Type B pancreatic cell (in vitro differentiated cells): Measurements from ENCODE around the gene KIAA0232. TPM values are rescaled to one million over a fixed set of nuclear protein-coding genes. Genes with fewer than 3 reads are reported as not detected.

Experiments used
- DNase-seq: peaks from one replicate; pipeline ENCODE4 v3.0.0; 2021; ENCODE audit warnings: mixed read lengths; ENCODE audit not compliant: unreplicated experiment; ENCODE audit errors: extremely low spot score
- H3K27ac Mint-ChIP-seq: 2 replicates; pipeline ENCODE4 v1.8.0; 2021; ENCODE audit warnings: mild to moderate bottlenecking, mixed read lengths
- H3K27me3 Mint-ChIP-seq: 2 replicates; pipeline ENCODE4 v1.8.0; 2021; ENCODE audit warnings: mixed read lengths
- H3K36me3 Mint-ChIP-seq: 2 replicates; pipeline ENCODE4 v1.8.0; 2021; ENCODE audit warnings: mixed read lengths
- H3K4me1 Mint-ChIP-seq: one replicate; pipeline ENCODE4 v1.8.0; 2021; ENCODE audit warnings: mixed read lengths; ENCODE audit not compliant: unreplicated experiment
- H3K4me3 Mint-ChIP-seq: 2 replicates; pipeline ENCODE4 v1.8.0; 2021; ENCODE audit warnings: mild to moderate bottlenecking, mixed read lengths
- H3K9me3 Mint-ChIP-seq: 2 replicates; pipeline ENCODE4 v1.8.0; 2021; ENCODE audit warnings: mixed read lengths
- total RNA-seq: library from RNA; stranded (reverse); gene quantifications from 2 replicates; pipeline ENCODE4 v1.2.1, GENCODE V29; 2021; ENCODE audit warnings: low replicate concordance
- TF ChIP-seq, protein P1 (sequence below): fragments of 200-600 bp; sonication (generic); conservative IDR thresholded peaks from 2 replicates; pipeline ENCODE4 v1.5.0; 2021; ENCODE audit warnings: antibody characterized with exemption, mild to moderate bottlenecking

Gene KIAA0232
- total RNA-seq, 1 donor from 2014 or later: 35.9 TPM

GRCh38 chr4:6781113-6781512, 1.4 kb upstream of the KIAA0232 start:
- Mint-ChIP-seq H3K4me3 (peak overlapping the region; percentile 82), H3K9me3 (no peaks in the 10 kb centered on the region), H3K27me3 (peaks cover 37% of the 10 kb centered on the region), H3K27ac (peak overlapping the region; percentile 52), H3K4me1 (peaks cover 28% of the 10 kb centered on the region), H3K36me3 (peaks cover 5% of the 10 kb centered on the region)
- TF ChIP-seq, protein P1, sequence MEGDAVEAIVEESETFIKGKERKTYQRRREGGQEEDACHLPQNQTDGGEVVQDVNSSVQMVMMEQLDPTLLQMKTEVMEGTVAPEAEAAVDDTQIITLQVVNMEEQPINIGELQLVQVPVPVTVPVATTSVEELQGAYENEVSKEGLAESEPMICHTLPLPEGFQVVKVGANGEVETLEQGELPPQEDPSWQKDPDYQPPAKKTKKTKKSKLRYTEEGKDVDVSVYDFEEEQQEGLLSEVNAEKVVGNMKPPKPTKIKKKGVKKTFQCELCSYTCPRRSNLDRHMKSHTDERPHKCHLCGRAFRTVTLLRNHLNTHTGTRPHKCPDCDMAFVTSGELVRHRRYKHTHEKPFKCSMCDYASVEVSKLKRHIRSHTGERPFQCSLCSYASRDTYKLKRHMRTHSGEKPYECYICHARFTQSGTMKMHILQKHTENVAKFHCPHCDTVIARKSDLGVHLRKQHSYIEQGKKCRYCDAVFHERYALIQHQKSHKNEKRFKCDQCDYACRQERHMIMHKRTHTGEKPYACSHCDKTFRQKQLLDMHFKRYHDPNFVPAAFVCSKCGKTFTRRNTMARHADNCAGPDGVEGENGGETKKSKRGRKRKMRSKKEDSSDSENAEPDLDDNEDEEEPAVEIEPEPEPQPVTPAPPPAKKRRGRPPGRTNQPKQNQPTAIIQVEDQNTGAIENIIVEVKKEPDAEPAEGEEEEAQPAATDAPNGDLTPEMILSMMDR: no peak
- DNase-seq: no peak

DNA sequence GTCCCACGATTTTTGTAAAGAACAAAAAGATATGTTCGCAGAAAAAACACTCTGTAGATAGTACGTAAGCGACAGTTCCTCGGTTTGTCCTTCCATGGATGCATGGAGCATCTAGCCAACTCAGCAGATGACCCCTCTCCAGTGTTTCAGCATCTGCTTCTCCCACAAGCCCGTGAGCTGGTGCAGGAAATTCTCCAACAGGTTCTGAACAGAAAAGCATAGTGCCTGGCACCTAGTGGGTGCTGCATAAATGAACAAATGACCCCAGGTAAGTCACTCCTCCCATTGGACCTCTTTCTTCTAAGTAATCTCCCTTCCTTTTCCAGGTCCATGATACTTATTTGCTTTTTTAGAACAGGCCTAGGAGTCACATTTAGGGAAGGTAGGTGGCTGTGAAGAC, 966 bp upstream of the KIAA0232 start:
- peaks cover 5% of the 10 kb centered on the region for H3K36me3 Mint-ChIP-seq
- H3K9me3 Mint-ChIP-seq: no peaks in the 10 kb centered on the region
- no peak for DNase-seq
- H3K27ac Mint-ChIP-seq: peak overlapping the region; percentile 52
- H3K4me3 Mint-ChIP-seq: peak overlapping the region; percentile 82
- H3K27me3 Mint-ChIP-seq: peaks cover 34% of the 10 kb centered on the region
- TF ChIP-seq, protein P1: no peak
- peaks cover 28% of the 10 kb centered on the region for H3K4me1 Mint-ChIP-seq

- peaks cover 34% of the 10 kb centered on the region for H3K4me1 Mint-ChIP-seq
- TF ChIP-seq, protein P1: no peak
- peaks cover 11% of the 10 kb centered on the region for H3K36me3 Mint-ChIP-seq
- peaks cover 27% of the 10 kb centered on the region for H3K27me3 Mint-ChIP-seq
- H3K9me3 Mint-ChIP-seq: no peaks in the 10 kb centered on the region
- no peak overlapping the region for H3K4me3 Mint-ChIP-seq
- DNase-seq: peak; percentile 69
- H3K27ac Mint-ChIP-seq: no peak overlapping the region
Observed at GRCh38 chr4:6782846-6783110, 251 bp downstream of the KIAA0232 start.

GRCh38 chr4:6783111-6783981, 819 bp downstream of the KIAA0232 start:
- TF ChIP-seq, protein P1: no peak
- DNase-seq: peak; percentile 94
- peak overlapping the region; percentile 91 for H3K4me3 Mint-ChIP-seq
- no peaks in the 10 kb centered on the region for H3K9me3 Mint-ChIP-seq
- H3K4me1 Mint-ChIP-seq: peaks cover 40% of the 10 kb centered on the region
- peak overlapping the region; percentile 81 for H3K27ac Mint-ChIP-seq
- H3K27me3 Mint-ChIP-seq: peaks cover 22% of the 10 kb centered on the region
- H3K36me3 Mint-ChIP-seq: peaks cover 14% of the 10 kb centered on the region

DNA sequence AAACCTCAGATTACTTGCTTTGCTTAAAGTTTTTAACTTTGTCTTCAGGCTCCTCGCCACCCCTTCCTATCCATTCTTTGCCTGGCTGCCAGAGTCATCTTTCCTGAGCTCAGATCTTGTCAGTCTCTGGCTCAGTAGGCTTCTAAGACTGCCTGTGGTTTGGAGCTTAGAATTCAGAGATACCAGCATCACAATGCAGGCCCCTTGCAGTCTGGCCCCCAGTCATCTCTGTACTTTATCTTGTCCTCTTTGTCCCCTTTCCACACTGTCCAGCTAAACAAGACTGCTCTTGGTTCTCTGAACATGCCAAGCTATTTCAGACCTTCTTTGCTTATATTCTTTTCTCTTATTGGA, 3.0 kb downstream of the KIAA0232 start:
- Mint-ChIP-seq H3K4me3 (peak overlapping the region; percentile 72), H3K27ac (peak overlapping the region; percentile 43), H3K36me3 (peaks cover 19% of the 10 kb centered on the region), H3K9me3 (no peaks in the 10 kb centered on the region), H3K4me1 (peaks cover 39% of the 10 kb centered on the region), H3K27me3 (peaks cover 6% of the 10 kb centered on the region)
- TF ChIP-seq, protein P1: no peak
- no peak for DNase-seq
